Endothelial cell of umbilical vein (primary cell): ENCODE results near the gene OSBPL10.

Experiments used
- CTCF ChIP-seq, 2 donors: IDR thresholded peaks; 1 replicate in 1 of 2; 2 replicates in 1 of 2; pipeline ENCODE4 v1.5.1; 2011; ENCODE audit warnings: low read length in 2 of 2, mild to moderate bottlenecking in 2 of 2, moderate library complexity in 2 of 2, control low read depth in 1 of 2, inconsistent platforms in 1 of 2, low read depth in 1 of 2; ENCODE audit not compliant: insufficient read depth in 1 of 2; ENCODE audit errors: extremely low read depth in 1 of 2
- GATA2 ChIP-seq: IDR thresholded peaks from 2 replicates; pipeline ENCODE4 v1.7.0; 2011; ENCODE audit warnings: low read depth, mild to moderate bottlenecking, moderate library complexity, mixed read lengths, low read length; ENCODE audit not compliant: insufficient read length, insufficient read depth
- POLR2A ChIP-seq: IDR thresholded peaks from 2 replicates; pipeline ENCODE4 v1.6.1; 2012; ENCODE audit warnings: low read depth, mild to moderate bottlenecking, control low read depth, low read length

- TF ChIP-seq POLR2A (no peak), CTCF (IDR thresholded peaks at IDR 0.05; ENCODE audit: extremely low read depth in 1 of 2, insufficient read depth in 1 of 2, low read depth in 1 of 2, low read length in 2 of 2) (no peak), GATA2 (no peak)
These were observed 22.3 kb downstream of the OSBPL10 start for GRCh38 chr3:31958701-31959152.
